HG03575 (cell line): ENCODE measurements around the gene ATP2A1.

Experiments used
- ATAC-seq: cut with Tn5 transposase; IDR thresholded peaks from one replicate; pipeline ENCODE4 v1.9.1; 2021; ENCODE audit not compliant: unreplicated experiment, insufficient number of reproducible peaks, low FRiP score; ENCODE audit errors: extremely low read depth

ATP2A1 gene

GRCh38 chr16:28878083-28878926, at the start of gene ATP2A1:
ATP2A1 (plus strand) TSS chr16:28878488; CDS start chr16:28878672, 184 bp downstream.
- ATAC-seq = no peak

DNA sequence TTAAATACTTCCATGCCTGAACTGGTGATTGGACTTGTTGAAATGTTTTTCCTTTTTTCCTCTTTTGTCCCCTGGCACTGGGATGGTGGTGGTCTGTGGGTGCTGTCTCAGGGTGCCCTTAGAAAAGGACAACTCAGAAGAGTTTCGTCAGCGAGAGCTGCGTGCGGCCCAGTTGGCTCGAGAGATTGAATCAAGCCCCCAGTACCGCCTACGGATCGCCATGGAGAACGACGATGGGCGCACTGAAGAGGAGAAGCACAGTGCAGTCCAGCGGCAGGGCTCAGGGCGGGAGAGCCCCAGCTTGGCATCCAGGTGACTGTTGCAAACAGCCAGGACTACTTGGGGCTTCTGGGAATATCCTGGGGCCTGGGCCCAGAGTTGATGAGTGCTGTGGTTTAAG, 48.5 kb upstream of the ATP2A1 start:
- no peak for ATAC-seq

DNA sequence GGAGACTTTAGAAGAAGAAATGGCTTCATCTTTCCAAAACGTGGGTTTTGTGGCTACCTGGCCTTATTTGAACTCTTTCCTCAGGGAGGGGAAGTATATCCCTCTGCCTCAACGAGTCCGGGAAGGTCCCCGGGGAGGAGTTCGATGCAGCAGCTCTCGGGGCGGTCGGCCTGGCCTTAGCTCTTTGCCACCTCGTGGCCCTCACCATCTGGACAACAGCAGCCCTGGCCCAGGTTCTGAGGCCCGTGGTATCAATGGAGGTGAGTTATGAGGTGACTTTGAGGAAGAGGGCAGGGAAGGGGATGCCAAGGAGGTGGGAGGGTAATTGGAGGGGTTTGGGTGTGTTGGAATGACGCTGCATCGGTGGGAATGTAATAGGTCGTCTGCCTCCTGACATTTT, 47.8 kb upstream of the ATP2A1 start:
- no peak for ATAC-seq

DNA sequence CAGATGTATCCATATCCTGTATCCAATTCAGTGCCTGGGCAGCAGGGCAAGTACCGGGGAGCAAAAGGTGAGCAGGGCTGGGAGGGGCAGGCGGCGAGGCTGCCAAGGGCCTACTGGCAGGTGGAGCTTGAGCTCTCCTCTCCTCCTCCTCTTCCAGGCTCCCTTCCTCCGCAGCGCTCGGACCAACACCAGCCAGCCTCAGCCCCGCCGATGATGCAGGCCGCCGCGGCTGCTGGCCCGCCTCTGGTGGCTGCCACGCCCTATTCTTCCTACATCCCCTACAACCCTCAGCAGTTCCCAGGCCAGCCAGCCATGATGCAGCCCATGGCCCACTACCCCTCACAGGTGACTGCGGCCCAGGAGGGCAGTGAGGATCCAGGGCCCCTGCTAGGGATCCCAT, 43.9 kb upstream of the ATP2A1 start:
- no peak for ATAC-seq

DNA sequence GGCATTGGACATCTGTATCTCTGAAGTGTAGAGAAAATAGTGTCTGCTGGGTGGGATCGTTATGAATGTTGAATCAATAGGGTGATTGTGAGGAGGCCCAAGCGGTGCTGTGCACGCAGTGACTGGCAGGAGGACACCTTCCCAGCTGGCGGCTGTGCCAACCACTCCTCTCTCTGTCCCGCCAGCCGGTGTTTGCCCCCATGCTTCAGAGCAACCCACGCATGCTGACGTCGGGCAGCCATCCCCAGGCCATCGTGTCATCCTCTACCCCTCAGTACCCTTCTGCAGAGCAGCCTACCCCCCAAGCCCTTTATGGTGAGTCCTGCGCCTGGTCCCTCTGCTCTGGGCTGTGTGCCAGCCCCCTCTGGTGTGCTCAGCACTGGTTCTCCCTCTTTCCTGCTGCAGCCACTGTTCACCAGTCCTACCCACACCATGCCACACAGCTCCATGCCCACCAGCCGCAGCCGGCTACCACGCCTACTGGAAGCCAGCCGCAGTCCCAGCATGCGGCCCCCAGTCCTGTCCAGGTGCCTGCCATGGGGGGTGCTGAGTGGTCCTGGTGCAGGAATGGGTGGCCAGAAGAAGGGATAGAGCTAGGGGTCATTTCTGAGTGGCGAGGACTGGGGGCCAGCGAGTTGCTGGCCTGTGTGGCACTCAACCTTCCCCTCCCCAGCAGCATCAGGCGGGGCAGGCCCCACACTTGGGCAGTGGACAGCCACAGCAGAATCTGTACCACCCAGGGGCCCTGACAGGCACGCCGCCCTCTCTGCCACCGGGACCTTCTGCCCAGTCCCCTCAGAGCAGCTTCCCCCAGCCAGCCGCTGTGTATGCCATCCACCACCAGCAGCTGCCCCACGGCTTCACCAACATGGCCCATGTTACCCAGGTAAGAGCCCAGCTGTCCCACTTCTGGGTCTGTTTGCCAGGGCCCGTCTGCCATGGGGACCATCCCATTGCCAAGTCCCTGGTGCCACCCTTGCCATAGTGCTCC, 43.1 kb upstream of the ATP2A1 start:
- ATAC-seq = no peak

DNA sequence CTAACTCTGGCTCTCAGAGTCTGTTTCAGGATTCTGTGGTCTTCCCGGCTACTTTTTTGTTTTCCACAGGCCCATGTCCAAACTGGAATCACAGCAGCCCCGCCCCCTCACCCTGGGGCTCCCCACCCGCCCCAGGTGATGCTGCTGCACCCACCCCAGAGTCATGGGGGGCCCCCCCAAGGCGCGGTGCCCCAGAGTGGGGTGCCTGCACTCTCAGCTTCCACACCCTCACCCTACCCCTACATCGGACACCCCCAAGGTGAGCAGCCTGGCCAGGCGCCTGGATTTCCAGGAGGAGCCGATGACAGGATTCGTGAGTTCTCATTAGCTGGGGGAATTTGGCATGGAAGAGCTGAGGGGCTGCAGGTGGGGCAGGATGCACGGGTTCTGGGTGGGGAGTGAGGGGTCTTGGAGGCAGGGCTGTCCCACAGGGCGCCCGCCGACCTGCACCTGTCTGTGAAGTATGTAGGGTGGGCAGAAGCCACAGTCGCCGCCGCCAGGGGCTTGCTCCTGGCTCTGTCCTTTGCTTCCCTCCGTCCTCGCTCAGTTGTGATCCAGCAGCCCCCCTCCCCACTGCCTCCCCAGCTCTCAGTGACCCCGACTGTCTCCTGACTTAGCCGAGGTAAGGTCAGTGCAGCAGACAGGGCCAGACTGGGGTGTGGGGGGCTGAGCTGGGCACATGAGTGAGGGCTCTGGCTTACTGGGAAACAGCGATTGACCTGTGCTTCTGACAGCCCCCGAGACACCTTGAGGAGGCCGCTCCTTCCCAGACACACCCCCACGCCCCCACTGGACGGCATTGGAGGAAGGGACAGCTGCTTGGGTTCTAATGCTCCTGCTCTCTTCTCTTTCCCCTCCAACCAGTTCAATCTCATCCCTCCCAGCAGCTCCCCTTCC, 42.2 kb upstream of the ATP2A1 start:
- ATAC-seq = no peak

DNA sequence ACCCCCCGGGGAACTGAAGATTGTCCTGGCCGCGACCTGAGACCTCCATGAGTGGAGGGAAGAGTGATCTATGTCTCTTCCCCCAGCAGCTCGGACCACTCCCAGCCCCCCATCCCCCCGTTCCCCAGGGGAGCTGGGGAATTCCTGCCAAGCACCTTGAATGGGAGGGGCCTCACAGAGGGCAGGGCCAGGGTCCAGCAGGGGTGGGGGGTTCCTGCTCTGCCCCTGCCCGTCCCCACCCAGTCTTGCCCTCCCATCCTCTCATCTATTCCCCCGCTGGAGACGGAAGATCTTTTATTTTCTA, 41.6 kb upstream of the ATP2A1 start:
- no peak for ATAC-seq

DNA sequence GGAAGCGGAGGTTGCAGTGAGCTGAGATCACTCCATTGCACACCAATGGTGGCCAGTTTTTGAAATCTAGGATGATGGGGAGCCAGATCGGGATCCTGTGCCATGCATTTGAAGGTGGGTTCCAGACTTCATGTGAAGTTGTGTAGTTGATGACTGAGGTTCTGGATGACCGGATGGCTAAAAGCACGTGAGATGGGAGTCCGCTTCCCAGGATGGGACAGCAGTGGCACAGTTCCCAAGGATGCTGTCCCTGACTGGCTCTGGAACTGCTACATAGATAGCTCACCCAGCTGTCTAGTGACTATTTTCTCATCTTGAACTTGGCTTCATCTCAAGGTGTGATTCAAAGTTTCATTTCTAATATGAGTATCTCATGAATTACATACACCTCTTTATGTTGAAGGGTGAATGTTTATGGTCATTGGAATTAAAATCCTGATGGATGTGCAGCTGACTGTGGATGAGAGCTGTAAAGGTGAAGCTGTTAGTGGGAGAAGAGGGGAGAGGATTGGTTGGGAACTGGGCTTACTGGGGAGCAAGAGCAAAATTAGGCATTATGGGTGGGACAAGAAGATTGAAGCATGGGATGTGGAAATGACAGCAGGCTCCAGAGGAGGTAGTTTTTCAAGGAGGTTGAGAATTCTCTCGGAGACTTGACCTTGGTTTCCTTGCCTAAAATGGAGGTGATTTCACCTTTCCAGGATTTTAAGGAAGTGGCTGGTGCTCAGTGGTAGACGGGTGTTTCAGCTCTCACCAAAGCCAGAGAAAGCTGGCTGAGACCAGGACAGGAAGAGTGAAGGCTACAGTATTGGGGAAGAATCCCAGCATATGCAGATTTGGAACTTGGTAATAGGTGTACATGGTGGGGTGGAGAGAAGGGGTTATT, 40.4 kb upstream of the ATP2A1 start:
- no peak for ATAC-seq

DNA sequence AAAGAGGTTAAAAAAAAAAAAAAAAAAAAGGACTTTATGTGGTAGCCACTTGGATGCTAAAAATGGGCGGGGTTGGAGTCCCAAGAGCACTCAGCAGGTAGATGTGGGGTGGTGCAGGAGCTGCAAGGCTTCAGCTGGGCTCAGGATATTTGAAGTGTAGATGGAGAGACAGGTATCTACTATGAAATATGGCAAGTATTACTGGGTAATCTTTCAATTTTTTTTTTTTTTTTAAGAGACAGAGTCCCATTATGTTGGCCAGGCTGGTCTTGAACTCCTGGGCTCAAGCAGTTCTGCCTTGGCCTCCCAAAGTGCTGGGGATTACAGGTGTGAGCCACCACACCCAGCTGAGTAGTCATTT, 39.8 kb upstream of the ATP2A1 start:
- ATAC-seq = no peak

DNA sequence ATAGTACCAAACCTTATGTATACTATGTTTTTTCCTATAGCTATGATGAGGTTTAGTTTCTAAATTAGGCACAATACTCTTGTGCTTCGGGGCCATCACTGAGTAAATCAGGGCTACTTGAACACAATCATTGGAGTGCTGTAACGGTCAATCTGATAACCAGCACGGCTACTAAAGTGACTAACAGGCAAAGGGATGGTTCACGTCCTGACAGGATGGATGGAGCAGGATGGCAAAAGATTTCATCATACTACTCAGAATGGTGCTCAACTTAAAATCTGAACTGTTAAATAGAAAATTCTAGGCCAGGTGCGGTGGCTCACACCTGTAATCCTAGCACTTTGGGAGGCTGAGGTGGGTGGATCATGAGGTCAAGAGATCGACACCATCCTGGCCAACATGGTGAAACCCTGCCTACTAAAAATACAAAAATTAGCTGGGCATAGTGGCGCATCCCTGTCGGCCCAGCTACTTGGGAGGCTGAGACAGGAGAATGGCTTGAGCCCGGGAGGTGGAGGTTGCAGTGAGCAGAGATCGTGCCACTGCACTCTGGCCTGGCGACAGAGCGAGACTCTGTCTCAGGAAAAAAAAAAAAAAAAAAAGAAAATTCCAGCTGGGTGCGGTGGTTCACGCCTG, 39.2 kb upstream of the ATP2A1 start:
- ATAC-seq = no peak

DNA sequence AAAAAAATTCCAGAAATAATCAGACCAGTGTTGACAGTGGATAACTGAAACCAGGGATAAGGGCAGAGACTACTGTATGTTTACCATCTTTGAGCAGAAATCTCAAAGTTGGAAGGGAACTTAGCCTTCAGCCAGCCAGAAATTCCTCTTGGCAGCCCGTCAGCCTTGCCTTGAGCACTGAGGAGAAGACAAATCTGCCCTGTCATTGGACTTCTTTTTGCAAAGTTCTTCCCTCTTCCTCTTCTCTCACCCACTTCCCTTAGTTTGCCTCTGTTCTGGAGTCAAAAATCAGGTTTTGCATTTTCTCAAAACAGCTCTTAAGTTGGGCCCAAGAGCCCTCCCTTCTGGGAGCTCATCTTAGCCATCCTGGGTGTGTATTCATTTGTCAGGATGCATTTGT, 38.4 kb upstream of the ATP2A1 start:
- no peak for ATAC-seq

- no peak for ATAC-seq
These were observed 35.6 kb upstream of the ATP2A1 start for GRCh38 chr16:28842696-28843095.

- ATAC-seq = no peak
These were observed 34.5 kb upstream of the ATP2A1 start for GRCh38 chr16:28843766-28844165.

GRCh38 chr16:28844226-28844885, 33.9 kb upstream of the ATP2A1 start:
- no peak for ATAC-seq

DNA sequence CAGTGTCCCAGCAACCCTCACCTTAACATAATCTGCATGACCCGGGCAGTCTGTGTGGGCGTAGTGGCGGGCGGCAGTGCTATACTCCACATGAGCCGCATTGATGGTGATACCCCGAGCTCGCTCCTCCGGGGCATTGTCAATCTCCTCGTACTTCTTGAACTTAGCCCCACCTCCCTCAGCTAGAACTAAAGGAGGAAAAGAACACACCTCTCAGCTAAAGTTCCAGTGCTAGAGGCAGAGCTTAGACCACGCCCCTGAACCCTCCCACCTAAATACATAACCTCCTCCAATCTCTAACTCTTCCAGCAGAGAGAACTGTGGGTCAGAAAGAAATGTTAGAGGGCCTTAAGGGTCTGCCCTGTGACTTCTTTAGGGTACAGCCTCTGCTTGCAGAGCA, 33.0 kb upstream of the ATP2A1 start:
- ATAC-seq = no peak

GRCh38 chr16:28845761-28846079, 32.6 kb upstream of the ATP2A1 start:
- ATAC-seq = no peak

GRCh38 chr16:28846080-28846932, 32.0 kb upstream of the ATP2A1 start, which contains the start of gene TUFM:
TUFM (minus strand) TSS chr16:28846348; CDS start chr16:28846269, 79 bp downstream.
- peak; percentile 74 for ATAC-seq
